Cerebellar nuclear complex (tissue), 1 donor: ENCODE results near the gene TMEM31.

Experiments
- DNase-seq, 2 experiments: peaks; one replicate each; lab custom pipeline; 2025; lab: John Stamatoyannopoulos, UW

The TMEM31 gene

GRCh38 chrX:103710609-103711008 is at the start of gene TMEM31:
TMEM31 (plus strand) TSS chrX:103710909; CDS start chrX:103712259, 1,350 bp downstream.
- no peak for DNase-seq

- DNase-seq, result no peak
These were observed 46.5 kb upstream of the TMEM31 start for GRCh38 chrX:103663981-103664762.

GRCh38 chrX:103666202-103667107 is 44.3 kb upstream of the TMEM31 start:
- DNase-seq, result no peak

GRCh38 chrX:103669745-103670144 is 41.0 kb upstream of the TMEM31 start:
- DNase-seq, result no peak

- DNase-seq, result no peak
These were observed 35.9 kb upstream of the TMEM31 start for GRCh38 chrX:103674531-103675454.

- DNase-seq, result no peak
These were observed 32.3 kb upstream of the TMEM31 start for GRCh38 chrX:103678199-103678993.

GRCh38 chrX:103681443-103681842 is 29.3 kb upstream of the TMEM31 start:
- no peak for DNase-seq

- DNase-seq, result no peak
These were observed 25.3 kb upstream of the TMEM31 start for GRCh38 chrX:103685396-103685795.

GRCh38 chrX:103686199-103687072 is 24.3 kb upstream of the TMEM31 start, which contains the start of gene MORF4L2:
MORF4L2 (minus strand) TSS chrX:103686699; CDS start chrX:103677027, 9,672 bp downstream.
- peak; percentile 86 to 91 for DNase-seq

GRCh38 chrX:103687073-103687695 is 23.5 kb upstream of the TMEM31 start:
- DNase-seq, result peak in 1 of 2 experiments; percentile 91

- DNase-seq, result peak in 1 of 2 experiments; percentile 21
These were observed 23.0 kb upstream of the TMEM31 start for GRCh38 chrX:103687696-103688201.

- peak in 1 of 2 experiments; percentile 40 for DNase-seq
These were observed 21.8 kb upstream of the TMEM31 start for GRCh38 chrX:103688946-103689345.

- no peak for DNase-seq
These were observed 19.6 kb upstream of the TMEM31 start for GRCh38 chrX:103691059-103691458.

GRCh38 chrX:103697687-103698086 is 13.0 kb upstream of the TMEM31 start:
- DNase-seq, result no peak

- no peak for DNase-seq
These were observed 11.5 kb upstream of the TMEM31 start for GRCh38 chrX:103699243-103699642.

- DNase-seq, result no peak
These were observed 5.8 kb upstream of the TMEM31 start for GRCh38 chrX:103704863-103705262.

GRCh38 chrX:103716962-103717361 is 6.3 kb downstream of the TMEM31 start:
- peak in 1 of 2 experiments; percentile 16 for DNase-seq

- no peak for DNase-seq
These were observed 7.4 kb downstream of the TMEM31 start for GRCh38 chrX:103718120-103718519.

- DNase-seq, result no peak
These were observed 11.8 kb downstream of the TMEM31 start for GRCh38 chrX:103722505-103722904.
